HEK293T (cell line): Measurements from ENCODE around the gene CREB5.

Experiments used
- FOXK2 ChIP-seq: fragments of 450-650 bp; IDR thresholded peaks from 2 replicates; pipeline ENCODE4 v1.6.1; 2016; ENCODE audit warnings: mild to moderate bottlenecking
- LEF1 ChIP-seq: fragments of 450-650 bp; IDR thresholded peaks from 2 replicates; pipeline ENCODE4 v1.6.1; 2017; ENCODE audit warnings: mild to moderate bottlenecking, borderline replicate concordance
- SP1 ChIP-seq: fragments of 450-650 bp; IDR thresholded peaks from 2 replicates; pipeline ENCODE4 v1.6.1; 2017
- SUZ12 ChIP-seq: fragments of 450-650 bp; IDR thresholded peaks from 2 replicates; pipeline ENCODE4 v1.6.1; 2016; ENCODE audit warnings: mild to moderate bottlenecking
- TARDBP ChIP-seq: fragments of 450-650 bp; IDR thresholded peaks from 2 replicates; pipeline ENCODE4 v1.6.1; 2016

DNA sequence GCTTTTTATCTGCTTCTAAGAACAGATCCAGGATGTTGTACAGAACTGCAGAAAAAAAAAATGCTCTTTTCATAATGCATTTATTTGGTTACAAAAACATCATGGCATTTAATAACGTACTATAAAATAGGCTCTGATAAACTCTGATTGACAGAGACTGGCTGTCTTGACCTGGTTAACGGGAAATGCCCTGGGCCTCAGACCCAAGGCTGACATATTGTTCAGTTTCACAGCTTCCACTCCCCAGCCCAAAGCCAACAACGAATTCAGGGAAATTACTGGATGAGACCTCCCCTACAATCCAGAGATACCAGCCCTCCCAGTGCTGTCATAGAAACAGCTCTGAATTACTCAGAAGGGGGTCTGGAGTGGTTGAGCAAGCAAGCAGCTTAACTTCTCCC is 260.1 kb downstream of the CREB5 start:
- TF ChIP-seq SUZ12 = no peak
- no peak for TF ChIP-seq LEF1
- no peak for TF ChIP-seq SP1
- TF ChIP-seq FOXK2 = no peak
- no peak for TF ChIP-seq TARDBP
